HepG2 (cell line): ENCODE measurements around the gene ALDH7A1. TPM values are rescaled to one million over a fixed set of nuclear protein-coding genes. Genes with fewer than 3 reads are reported as not detected.

Experiments used
- BHLHE40 ChIP-seq: IDR thresholded peaks from 2 replicates; pipeline ENCODE4 v1.6.1; 2011; ENCODE audit warnings: low read length, improper control_type of control experiment
- CREB3 ChIP-seq: sonication (generic); formaldehyde crosslinking; IDR thresholded peaks from 2 replicates; pipeline ENCODE4 v1.5.0; 2020; ENCODE audit warnings: missing genetic modification reagents
- CSRNP1 ChIP-seq: sonication (generic); formaldehyde crosslinking; IDR thresholded peaks from 2 replicates; pipeline ENCODE4 v1.8.1; 2023; ENCODE audit warnings: mild to moderate bottlenecking, missing genetic modification reagents
- EHMT2 ChIP-seq: fragments of 200-600 bp; sonication (generic); IDR thresholded peaks from 2 replicates; pipeline ENCODE4 v1.7.0; 2017; ENCODE audit warnings: antibody characterized with exemption, low read depth, low read length, borderline replicate concordance
- HDAC6 ChIP-seq: fragments of 200-600 bp; sonication (generic); IDR thresholded peaks from 2 replicates; pipeline ENCODE4 v1.7.0; 2017; ENCODE audit warnings: mild to moderate bottlenecking, antibody characterized with exemption, low read length, low read depth
- HIVEP1 ChIP-seq: sonication (generic); formaldehyde crosslinking; IDR thresholded peaks from 2 replicates; pipeline ENCODE4 v1.4.0; 2020; ENCODE audit warnings: mild to moderate bottlenecking, missing genetic modification reagents
- NFKBIZ ChIP-seq: IDR thresholded peaks from 2 replicates; pipeline ENCODE4 v1.6.1; 2018; ENCODE audit warnings: missing genetic modification reagents, missing compliant biosample characterization
- RCOR2 ChIP-seq: IDR thresholded peaks from 2 replicates; pipeline ENCODE4 v1.6.1; 2016; ENCODE audit warnings: missing biosample characterization, missing genetic modification reagents
- RFXANK ChIP-seq: IDR thresholded peaks from 2 replicates; pipeline ENCODE4 v1.6.1; 2016
- SALL1 ChIP-seq: sonication (generic); formaldehyde crosslinking; IDR thresholded peaks from 2 replicates; pipeline ENCODE4 v1.8.0; 2022; ENCODE audit warnings: mild to moderate bottlenecking, missing genetic modification reagents
- THAP9 ChIP-seq: sonication (generic); formaldehyde crosslinking; IDR thresholded peaks from 2 replicates; pipeline ENCODE4; 2020; ENCODE audit warnings: missing genetic modification reagents, mild to moderate bottlenecking, borderline replicate concordance
- TSC22D2 ChIP-seq: sonication (generic); formaldehyde crosslinking; IDR thresholded peaks from 2 replicates; pipeline ENCODE4 v1.5.1; 2020; ENCODE audit warnings: missing genetic modification reagents, mild to moderate bottlenecking, borderline replicate concordance
- ZBED4 ChIP-seq: sonication (generic); formaldehyde crosslinking; IDR thresholded peaks from 2 replicates; pipeline ENCODE4 v1.4.0; 2020; ENCODE audit warnings: missing genetic modification reagents, borderline replicate concordance
- ZFYVE20 ChIP-seq: sonication (generic); formaldehyde crosslinking; IDR thresholded peaks from 2 replicates; pipeline ENCODE4 v1.8.0; 2023; ENCODE audit warnings: low read depth, mild to moderate bottlenecking, moderate library complexity, missing genetic modification reagents, borderline replicate concordance
- ZMYM4 ChIP-seq: sonication (generic); formaldehyde crosslinking; IDR thresholded peaks from 2 replicates; pipeline ENCODE4 v1.8.1; 2023; ENCODE audit warnings: mild to moderate bottlenecking, missing genetic modification reagents
- ZNF20 ChIP-seq: sonication (generic); formaldehyde crosslinking; IDR thresholded peaks from 2 replicates; pipeline ENCODE4 v1.4.0; 2020; ENCODE audit warnings: mild to moderate bottlenecking, moderate library complexity, missing genetic modification reagents
- ZNF232 ChIP-seq: sonication (generic); formaldehyde crosslinking; IDR thresholded peaks from 2 replicates; pipeline ENCODE4 v1.4.0; 2020; ENCODE audit warnings: missing genetic modification reagents, borderline replicate concordance
- ZNF317 ChIP-seq: sonication (generic); formaldehyde crosslinking; IDR thresholded peaks from 2 replicates; pipeline ENCODE4 v1.5.0; 2020; ENCODE audit warnings: mild to moderate bottlenecking, missing genetic modification reagents
- ZNF530 ChIP-seq: sonication (generic); formaldehyde crosslinking; IDR thresholded peaks from 2 replicates; pipeline ENCODE4 v1.5.0; 2020; ENCODE audit warnings: low read depth, mild to moderate bottlenecking, missing genetic modification reagents
- ZZZ3 ChIP-seq: sonication (generic); formaldehyde crosslinking; IDR thresholded peaks from 2 replicates; pipeline ENCODE4 v1.4.0; 2020; ENCODE audit warnings: missing genetic modification reagents, mild to moderate bottlenecking, borderline replicate concordance
- polyA plus RNA-seq, 8 experiments: library from polyadenylated mRNA; depleted of rRNA in 3 of 8; stranded (reverse) in 7 of 8; unstranded in 1 of 8; fragments of >200 nt; fragmentation: Illumina TruSeq in 4 of 8; extraction: Trizol in 4 of 8; gene quantifications; 2 replicates each; pipeline versions ENCODE4 v1.2.1 to v1.2.3, GENCODE V29; 2011 to 2016; ENCODE audit warnings: low read depth in 4 of 8, missing spikeins in 1 of 8, mixed read lengths in 1 of 8; ENCODE audit not compliant: insufficient read depth in 1 of 8
- total RNA-seq, 5 experiments: library from RNA; depleted of rRNA; stranded (reverse); fragments of >200 nt; fragmentation: Illumina TruSeq; extraction: Trizol; gene quantifications; 2 replicates each; pipeline ENCODE4 v1.2.3, GENCODE V29; 2016; ENCODE audit warnings: low read depth in 1 of 5

Gene ALDH7A1
- total and polyA plus RNA-seq, 2 of the 13 experiments (the other 11 are each of a cell fraction or from before 2014, with no cell fraction given) = 69.0 to 100 TPM

GRCh38 chr5:126594748-126595485 lies at the start of gene ALDH7A1 (continued):
- TF ChIP-seq BHLHE40 (no peak), EHMT2 (no peak; the same call in 1 of the 2 replicates), ZNF317 (CRISPR knock-in tag) (peak; percentile 78), TSC22D2 (CRISPR knock-in tag) (peak; percentile 38; the same call in 1 of the 2 replicates), ZBED4 (CRISPR knock-in tag) (no peak), HIVEP1 (CRISPR knock-in tag) (0 out of 2 replicates have a peak, but pooled peaks have one; percentile 53), RCOR2 (no peak), CSRNP1 (CRISPR knock-in tag) (peak; percentile 78), ZFYVE20 (no peak), CREB3 (CRISPR knock-in tag) (0 out of 2 replicates have a peak, but pooled peaks have one; percentile 44), SALL1 (CRISPR knock-in tag) (peak; percentile 70), RFXANK (no peak), ZZZ3 (CRISPR knock-in tag) (peak; percentile 61; the same call in 1 of the 2 replicates), HDAC6 (no peak), NFKBIZ (no peak; the same call in 1 of the 2 replicates), ZNF232 (CRISPR knock-in tag) (peak; percentile 85; the same call in 1 of the 2 replicates), ZNF530 (no peak), THAP9 (peak; percentile 38; the same call in 1 of the 2 replicates), ZNF20 (CRISPR knock-in tag) (no peak), ZMYM4 (peak; percentile 90)
